ENCODE data around the gene DENND10.
A peak's percentile ranks its signal among the peaks of the same experiment; 100 is the strongest.
"Not testable (repeated sequence)": the region's sequence is repeated elsewhere in the genome, so short reads cannot be mapped to it uniquely, and the experiment has no call there.

DENND10 gene

DNA sequence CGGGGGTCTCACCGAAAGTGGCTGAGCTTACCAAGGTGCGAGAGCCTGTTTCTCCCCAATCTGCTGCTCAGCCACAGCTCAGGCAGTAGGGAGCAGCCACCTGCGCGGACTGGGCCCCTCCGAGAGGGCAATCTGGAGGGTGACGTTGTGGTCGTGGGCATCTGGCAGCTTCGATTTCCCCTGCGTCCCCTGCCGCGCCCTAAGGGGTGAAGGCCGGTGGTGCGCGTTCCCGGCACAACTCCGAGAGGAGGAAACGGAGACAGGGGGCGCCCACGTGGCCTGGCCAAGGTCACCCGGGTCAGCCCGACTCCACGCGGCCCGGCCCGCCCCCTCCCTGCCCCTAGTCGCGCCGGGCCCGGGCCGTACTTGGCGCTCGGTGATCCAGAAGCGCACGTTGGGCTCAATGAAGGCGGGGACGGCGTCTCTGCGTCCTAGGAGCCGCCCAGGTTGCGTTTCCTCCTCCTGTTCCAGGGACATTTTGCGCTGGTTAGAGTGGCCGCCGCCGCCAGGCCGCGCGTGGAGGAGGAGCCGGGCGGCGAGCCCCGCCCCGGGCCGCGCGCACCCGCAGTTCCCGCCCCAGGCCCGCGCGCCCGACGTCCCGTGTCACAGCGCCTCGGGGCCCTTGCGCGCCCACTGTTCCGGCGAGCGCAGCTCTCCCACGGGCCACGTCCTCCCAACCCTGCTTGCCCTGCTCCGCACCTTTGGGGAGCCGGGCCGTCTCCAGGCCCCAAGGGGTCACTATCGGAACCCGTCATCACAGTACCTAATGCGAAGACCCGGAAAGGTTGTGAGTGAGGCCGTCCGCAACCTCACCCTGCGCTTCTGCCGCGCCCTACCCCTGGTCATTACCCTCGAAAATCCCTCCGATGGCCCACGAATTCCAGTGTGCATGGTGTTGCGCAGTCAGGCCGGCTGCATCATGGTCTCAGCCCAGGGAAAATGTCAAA, 61.5 kb downstream of the DENND10 start, which contains the start of gene SFXN4:
TSS of gene SFXN4 (minus strand) at position 544 of the 947 bp plus-strand sequence. CDS start at position 477, 67 bp downstream.
- H3K4me3 Mint-ChIP-seq: peak within 1 kb of the TSS; percentile 91
- H3K4me1 Mint-ChIP-seq (ENCODE audit: low read depth): peaks cover 35% of the 10 kb centered on the region
- H3K27me3 Mint-ChIP-seq: no peaks in the 10 kb centered on the region
- H3K36me3 Mint-ChIP-seq: no peaks in the 10 kb centered on the region
- no peaks in the 10 kb centered on the region for H3K9me3 Mint-ChIP-seq (ENCODE audit: low read depth)
- peak within 1 kb of the TSS; percentile 97 for H3K27ac Mint-ChIP-seq

DNA sequence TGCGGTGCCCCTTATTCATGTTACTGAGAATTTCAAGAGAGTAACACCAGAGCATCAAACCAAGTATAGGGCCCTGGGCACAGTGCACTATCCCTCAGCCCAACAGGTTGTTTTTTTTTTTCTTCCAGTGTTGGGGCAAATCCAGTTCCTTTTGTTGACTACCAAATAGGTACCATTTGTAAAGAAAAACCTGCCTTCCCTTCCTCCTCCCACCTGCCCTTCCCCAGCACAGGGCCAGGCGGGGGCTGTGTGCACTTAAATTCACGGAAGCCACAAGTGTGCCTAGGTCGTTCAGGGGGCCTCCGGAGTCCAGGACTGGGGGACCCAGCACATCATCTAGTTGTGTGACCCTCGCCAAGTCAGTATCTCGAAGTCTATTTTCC, 62.2 kb downstream of the DENND10 start:
- Mint-ChIP-seq H3K4me3 (peak overlapping the region; percentile 91), H3K27me3 (no peaks in the 10 kb centered on the region), H3K27ac (peak overlapping the region; percentile 97), H3K9me3 (ENCODE audit: low read depth) (no peaks in the 10 kb centered on the region), H3K36me3 (no peaks in the 10 kb centered on the region), H3K4me1 (ENCODE audit: low read depth) (peaks cover 35% of the 10 kb centered on the region)

DNA sequence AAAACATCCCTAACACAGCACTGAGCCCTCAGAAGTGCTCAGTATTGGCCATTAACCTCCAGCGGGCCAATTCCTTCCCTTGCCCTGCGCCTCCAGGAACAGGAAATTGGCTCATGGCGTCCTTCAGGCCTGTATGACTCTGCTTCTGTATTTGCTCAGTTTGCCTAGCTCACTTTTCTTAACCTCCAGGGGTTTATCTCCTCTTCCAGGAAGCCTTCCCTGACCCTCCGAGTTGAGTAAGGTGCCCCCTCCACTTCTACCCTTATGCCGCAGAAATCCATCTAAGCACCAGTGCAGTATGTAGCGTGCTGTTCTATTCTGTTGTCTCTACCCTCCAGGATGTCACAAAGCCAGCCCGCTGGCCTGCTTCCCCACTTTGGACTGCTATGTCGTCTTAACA, 62.7 kb downstream of the DENND10 start:
- Mint-ChIP-seq H3K9me3 (ENCODE audit: low read depth) (no peaks in the 10 kb centered on the region), H3K4me3 (peak overlapping the region; percentile 91), H3K4me1 (ENCODE audit: low read depth) (peaks cover 35% of the 10 kb centered on the region), H3K27ac (peak overlapping the region; percentile 97), H3K36me3 (no peaks in the 10 kb centered on the region), H3K27me3 (no peaks in the 10 kb centered on the region)

DNA sequence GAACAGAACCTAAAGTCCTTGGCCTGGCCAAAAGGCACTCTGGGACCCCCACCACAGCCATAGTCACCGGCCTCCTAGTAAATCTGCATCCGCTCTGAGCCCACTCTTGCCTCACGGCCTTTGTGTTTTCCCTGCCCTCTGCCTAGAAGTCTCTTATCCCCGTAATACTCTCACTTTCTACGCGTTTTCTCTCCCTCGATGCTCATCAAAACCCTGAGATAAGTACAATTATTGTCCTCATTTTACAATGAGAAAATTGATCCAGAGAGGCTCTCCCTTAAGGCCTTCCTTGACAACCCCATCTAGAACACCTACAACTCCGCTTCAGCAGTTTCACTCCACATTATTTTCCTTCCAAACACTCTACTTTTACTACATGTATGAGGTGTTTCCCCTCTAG, 63.1 kb downstream of the DENND10 start:
- Mint-ChIP-seq H3K9me3 (ENCODE audit: low read depth) (no peaks in the 10 kb centered on the region), H3K4me1 (ENCODE audit: low read depth) (peaks cover 32% of the 10 kb centered on the region), H3K27me3 (no peaks in the 10 kb centered on the region), H3K27ac (peak overlapping the region; percentile 97), H3K36me3 (no peaks in the 10 kb centered on the region), H3K4me3 (peak overlapping the region; percentile 91)

DNA sequence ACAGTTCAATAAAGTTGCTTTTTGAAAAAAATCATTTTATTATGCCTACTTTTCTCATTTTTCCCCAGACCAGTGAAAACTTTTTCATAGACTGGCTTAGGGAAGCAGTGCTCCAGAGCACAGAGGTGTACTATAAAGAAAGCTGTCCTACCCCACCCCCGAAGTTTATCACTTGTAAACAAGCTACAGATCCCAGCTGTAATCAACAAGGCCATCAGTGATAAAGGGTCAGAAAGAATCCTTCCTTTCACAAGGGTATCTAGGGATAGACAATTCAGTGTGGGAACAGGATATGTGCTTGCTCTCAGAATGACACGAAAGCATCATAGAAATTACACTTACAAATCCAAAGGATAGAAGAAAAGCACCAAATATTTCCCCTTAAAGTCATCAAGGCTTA, 70.2 kb downstream of the DENND10 start:
- H3K4me3 Mint-ChIP-seq: no peak overlapping the region
- H3K9me3 Mint-ChIP-seq (ENCODE audit: low read depth): no peaks in the 10 kb centered on the region
- H3K27ac Mint-ChIP-seq: no peak overlapping the region
- H3K36me3 Mint-ChIP-seq: peaks cover 11% of the 10 kb centered on the region
- peaks cover 35% of the 10 kb centered on the region for H3K4me1 Mint-ChIP-seq (ENCODE audit: low read depth)
- no peaks in the 10 kb centered on the region for H3K27me3 Mint-ChIP-seq

DNA sequence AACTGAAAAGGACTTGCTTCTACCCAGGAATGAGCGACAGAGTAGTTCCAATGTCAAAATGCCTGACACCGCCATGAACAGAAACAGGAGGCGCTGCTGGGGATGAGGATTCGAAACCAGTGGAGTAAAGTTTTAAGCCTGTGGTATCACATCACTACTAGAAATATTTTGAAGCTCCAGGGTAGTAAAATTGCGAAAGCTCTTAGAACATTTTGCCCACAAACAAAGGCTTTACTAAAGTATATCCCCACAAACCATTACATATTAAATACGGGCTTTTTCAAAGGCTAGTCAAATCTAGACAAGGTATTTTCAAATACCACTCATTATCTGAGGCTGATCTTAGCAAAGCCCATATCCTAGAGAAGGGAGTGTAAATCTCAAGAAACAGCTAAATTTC, 72.3 kb downstream of the DENND10 start:
- Mint-ChIP-seq H3K9me3 (ENCODE audit: low read depth) (no peaks in the 10 kb centered on the region), H3K4me1 (ENCODE audit: low read depth) (peaks cover 42% of the 10 kb centered on the region), H3K27me3 (no peaks in the 10 kb centered on the region), H3K36me3 (peaks cover 11% of the 10 kb centered on the region), H3K4me3 (peak overlapping the region; percentile 97), H3K27ac (peak overlapping the region; percentile 73)

DNA sequence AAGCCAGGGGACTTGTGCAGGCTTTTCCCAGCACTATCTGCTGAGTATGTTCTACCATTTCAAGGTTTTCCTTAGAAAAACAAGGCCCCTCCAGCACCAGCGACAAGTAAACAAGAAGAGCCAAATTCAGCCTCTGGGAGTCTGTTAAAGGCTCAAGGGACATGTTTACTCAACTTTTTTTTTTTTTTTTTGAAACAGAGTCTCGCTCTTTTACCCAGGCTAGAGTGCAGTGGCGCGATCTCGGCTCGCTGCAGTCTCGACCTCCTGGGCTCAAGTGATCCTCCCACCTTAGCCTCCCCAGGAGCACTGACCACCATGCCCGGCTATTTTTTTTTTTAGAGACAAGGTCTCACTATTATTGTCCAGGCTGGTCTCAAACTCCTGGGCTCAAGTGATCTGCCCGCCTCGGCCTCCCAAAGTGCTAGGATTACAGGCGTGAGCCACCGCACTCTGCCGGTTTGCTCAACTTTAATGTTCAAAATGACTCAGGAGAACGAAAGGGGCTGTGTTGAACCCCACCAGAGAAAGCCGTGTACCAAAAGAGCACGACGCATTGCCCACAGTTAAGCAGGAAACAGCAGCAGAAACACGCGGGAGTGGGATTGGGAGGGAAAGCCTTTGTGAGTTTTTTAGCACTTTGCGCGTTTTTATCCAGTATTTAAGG, 73.9 kb downstream of the DENND10 start:
- H3K9me3 Mint-ChIP-seq (ENCODE audit: low read depth): no peaks in the 10 kb centered on the region

DNA sequence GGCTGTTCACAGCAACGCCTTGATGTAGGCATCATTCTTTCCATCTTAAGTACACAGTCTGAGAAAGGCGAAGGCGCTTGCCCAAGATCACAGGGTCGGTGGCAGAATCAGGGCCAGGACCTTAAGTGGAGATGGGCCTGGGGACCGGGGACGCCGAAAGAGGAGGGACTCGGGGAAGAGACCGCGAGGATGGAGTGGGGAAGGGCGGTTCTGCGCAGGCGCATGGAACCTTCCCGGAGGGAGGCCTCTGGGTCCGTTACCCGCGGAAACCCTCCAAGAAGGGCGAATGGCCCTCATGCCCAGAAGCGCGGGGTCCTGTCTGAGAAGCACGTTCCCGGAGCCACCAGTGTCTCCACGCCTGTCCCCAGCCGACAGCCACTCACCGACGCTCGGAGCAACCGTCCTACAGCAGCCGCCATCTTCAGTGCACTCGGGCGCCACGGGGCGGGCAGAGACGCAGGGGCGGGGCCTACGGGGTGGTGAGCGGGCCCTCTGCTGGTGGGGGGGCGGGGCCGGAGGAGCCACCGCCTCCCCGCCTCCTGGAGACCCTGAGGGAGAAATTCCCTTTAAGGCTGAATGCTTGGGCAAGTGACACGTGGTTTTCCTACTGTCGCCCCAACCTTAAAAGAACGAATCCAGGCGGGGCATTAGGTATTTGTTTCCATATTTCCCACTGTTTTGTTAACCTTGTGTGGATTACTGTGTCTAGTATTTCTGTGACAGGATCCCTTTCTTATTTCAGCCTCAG, 74.6 kb downstream of the DENND10 start, which contains the start of gene PRDX3:
TSS of gene PRDX3 (minus strand) at position 441 of the 748 bp plus-strand sequence. CDS start at position 419, 22 bp downstream.
- H3K9me3 Mint-ChIP-seq (ENCODE audit: low read depth): no peaks in the 10 kb centered on the region
- peak within 1 kb of the TSS; percentile 98 for H3K27ac Mint-ChIP-seq
- H3K36me3 Mint-ChIP-seq: peaks cover 6% of the 10 kb centered on the region
- H3K27me3 Mint-ChIP-seq: no peaks in the 10 kb centered on the region
- H3K4me1 Mint-ChIP-seq (ENCODE audit: low read depth): peaks cover 39% of the 10 kb centered on the region
- H3K4me3 Mint-ChIP-seq: peak within 1 kb of the TSS; percentile 97

More for the DNA sequence above, 73.9 kb downstream of the DENND10 start:
- H3K27me3 Mint-ChIP-seq: no peaks in the 10 kb centered on the region
- peak overlapping the region; percentile 97 for H3K4me3 Mint-ChIP-seq
- H3K4me1 Mint-ChIP-seq (ENCODE audit: low read depth): peaks cover 39% of the 10 kb centered on the region
- peak overlapping the region; percentile 98 for H3K27ac Mint-ChIP-seq
- H3K36me3 Mint-ChIP-seq: peaks cover 6% of the 10 kb centered on the region

DNA sequence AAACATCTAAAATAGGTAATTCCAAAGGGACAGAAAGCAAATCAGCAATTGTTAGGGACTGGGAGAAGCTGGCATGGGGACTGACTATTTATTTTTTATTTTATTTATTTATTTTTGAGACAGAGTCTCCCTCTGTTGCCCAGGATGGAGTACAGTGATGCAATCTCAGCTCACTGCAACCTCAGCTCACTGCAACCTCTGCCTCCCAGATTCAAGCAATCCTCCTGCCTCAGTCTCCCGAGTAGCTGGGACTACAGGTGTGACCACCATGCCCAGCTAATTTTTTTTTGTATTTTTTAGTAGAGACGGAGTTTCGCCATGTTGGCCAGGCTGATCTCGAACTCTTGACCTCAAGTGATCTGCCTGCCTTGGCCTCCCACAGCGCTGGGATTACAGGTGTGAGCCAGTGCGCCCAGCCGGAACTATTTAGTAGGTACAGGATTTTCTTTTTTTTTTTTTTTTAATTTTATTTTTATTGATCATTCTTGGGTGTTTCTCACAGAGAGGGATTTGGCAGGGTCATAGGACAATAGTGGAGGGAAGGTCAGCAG, 77.0 kb downstream of the DENND10 start:
- H3K27ac Mint-ChIP-seq; H3K4me3 Mint-ChIP-seq; H3K9me3 Mint-ChIP-seq (ENCODE audit: low read depth); H3K36me3 Mint-ChIP-seq; H3K27me3 Mint-ChIP-seq: not testable (repeated sequence)
- H3K4me1 Mint-ChIP-seq (ENCODE audit: low read depth): peaks cover 30% of the 10 kb centered on the region

DNA sequence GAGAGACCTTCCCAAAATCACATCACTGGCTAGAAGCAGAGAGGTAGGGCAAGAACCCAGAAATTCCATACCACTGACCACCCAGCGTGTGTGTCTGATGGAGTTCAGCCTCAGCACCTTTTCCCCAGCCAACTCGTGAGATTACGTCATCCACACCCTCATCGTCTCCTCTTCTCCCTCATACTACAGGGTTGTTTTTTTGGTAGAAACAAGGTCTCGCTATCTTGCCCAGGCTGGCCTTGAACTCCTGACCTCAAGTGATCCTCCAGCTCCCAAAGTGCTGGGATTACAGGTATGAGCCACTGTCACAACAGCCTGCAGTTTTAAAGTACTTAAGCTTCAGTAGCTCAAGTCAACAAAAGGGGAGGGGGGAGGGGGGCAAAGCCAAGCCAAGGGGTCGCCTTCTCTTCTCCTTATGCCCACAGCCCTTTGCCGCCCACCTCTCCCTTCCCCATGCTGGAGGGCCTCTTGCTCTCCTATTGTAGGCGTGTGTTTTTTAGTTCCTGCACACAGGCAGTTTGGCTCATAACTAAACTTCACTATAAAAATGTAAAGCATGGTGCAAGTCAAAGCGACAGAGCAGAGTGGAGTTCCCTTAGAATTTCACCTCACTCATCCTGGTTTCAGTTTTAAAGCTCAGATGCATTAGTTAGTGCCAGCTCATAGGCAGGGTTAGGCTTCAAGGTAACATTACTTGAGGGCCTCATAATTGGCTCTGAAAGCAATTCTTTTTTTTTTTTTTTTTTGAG, 79.9 kb downstream of the DENND10 start:
- no peak overlapping the region for H3K27ac Mint-ChIP-seq
- H3K4me3 Mint-ChIP-seq: no peak overlapping the region
- H3K4me1 Mint-ChIP-seq (ENCODE audit: low read depth): peaks cover 11% of the 10 kb centered on the region

More for the DNA sequence above, 79.9 kb downstream of the DENND10 start:
- H3K27me3 Mint-ChIP-seq: no peaks in the 10 kb centered on the region
- H3K36me3 Mint-ChIP-seq: no peaks in the 10 kb centered on the region
- H3K9me3 Mint-ChIP-seq (ENCODE audit: low read depth): no peaks in the 10 kb centered on the region
